Measurements from ENCODE around the gene AUNIP.

Gene AUNIP

GRCh38 chr1:25816112-25816718, 43.0 kb downstream of the AUNIP start:
- DNase-seq = no peak
- Histone ChIP-seq H3K4me3 (ENCODE audit: low read depth, low read length) (no peak overlapping the region), H3K9me3 (ENCODE audit: insufficient read depth, low read depth, low read length) (no peaks in the 10 kb centered on the region), H3K27me3 (ENCODE audit: insufficient read depth, low read length) (no peaks in the 10 kb centered on the region), H2BK5ac (ENCODE audit: low read depth, low read length, poor library complexity) (no peak overlapping the region), H3K4me2 (ENCODE audit: low read length) (no peak overlapping the region), H3K4ac (ENCODE audit: low read depth, low read length) (no peak overlapping the region), H3K27ac (ENCODE audit: low read depth, low read length) (no peak overlapping the region), H3K79me1 (ENCODE audit: low read length) (peaks cover 20% of the 10 kb centered on the region), H3K23ac (ENCODE audit: low read length) (no peak overlapping the region), H2BK12ac (ENCODE audit: low read length) (no peak overlapping the region), H3K4me1 (ENCODE audit: control insufficient read depth in 1 of 2, insufficient read depth in 2 of 2, low read length in 2 of 2) (peaks cover 20 to 21% of the 10 kb centered on the region in 2 experiments), H3K18ac (ENCODE audit: low read length) (no peak overlapping the region), H4K12ac (ENCODE audit: low read depth, low read length) (no peak overlapping the region), H3K36me3 (ENCODE audit: control insufficient read depth in 1 of 2, insufficient read depth in 2 of 2, low read length in 2 of 2) (peaks cover 13 to 19% of the 10 kb centered on the region in 2 experiments), H2AK5ac (ENCODE audit: low read length) (no peak overlapping the region), H2AFZ (ENCODE audit: insufficient read depth, low read length, poor library complexity) (no peak overlapping the region), H3K14ac (ENCODE audit: low read length) (no peak overlapping the region), H3K79me2 (ENCODE audit: control insufficient read depth, insufficient read depth, low read length, poor library complexity) (peaks cover 16% of the 10 kb centered on the region), H4K91ac (ENCODE audit: low read depth, low read length) (no peak overlapping the region), H3K9ac (ENCODE audit: low read length) (no peak overlapping the region), H4K8ac (ENCODE audit: low read depth, low read length) (no peak overlapping the region), H2BK120ac (ENCODE audit: insufficient read depth, low read length, poor library complexity) (no peak overlapping the region)
- WGBS (ENCODE audit: extremely low coverage, insufficient coverage, insufficient read length) = no CpG with 5 or more reads among the region's 15 CpGs

GRCh38 chr1:25815208-25816111, 43.8 kb downstream of the AUNIP start:
- H2AFZ ChIP-seq (ENCODE audit: insufficient read depth, low read length, poor library complexity) = no peak overlapping the region
- no peak overlapping the region for H4K91ac ChIP-seq (ENCODE audit: low read depth, low read length)
- H3K4me3 ChIP-seq (ENCODE audit: low read depth, low read length) = no peak overlapping the region
- H3K27me3 ChIP-seq (ENCODE audit: insufficient read depth, low read length) = no peaks in the 10 kb centered on the region
- H3K23ac ChIP-seq (ENCODE audit: low read length) = no peak overlapping the region
- H3K4me2 ChIP-seq (ENCODE audit: low read length) = no peak overlapping the region
- H3K79me2 ChIP-seq (ENCODE audit: control insufficient read depth, insufficient read depth, low read length, poor library complexity) = peaks cover 10% of the 10 kb centered on the region
- no peak overlapping the region for H3K4ac ChIP-seq (ENCODE audit: low read depth, low read length)
- H4K8ac ChIP-seq (ENCODE audit: low read depth, low read length) = no peak overlapping the region
- DNase-seq = no peak
- H2BK5ac ChIP-seq (ENCODE audit: low read depth, low read length, poor library complexity) = no peak overlapping the region
- H3K14ac ChIP-seq (ENCODE audit: low read length) = no peak overlapping the region
- no CpG with 5 or more reads among the region's 24 CpGs for WGBS (ENCODE audit: extremely low coverage, insufficient coverage, insufficient read length)
- H2BK12ac ChIP-seq (ENCODE audit: low read length) = no peak overlapping the region
- peaks cover 13 to 19% of the 10 kb centered on the region in 2 experiments for H3K36me3 ChIP-seq (ENCODE audit: control insufficient read depth in 1 of 2, insufficient read depth in 2 of 2, low read length in 2 of 2)
- no peak overlapping the region for H2BK120ac ChIP-seq (ENCODE audit: insufficient read depth, low read length, poor library complexity)
- H4K12ac ChIP-seq (ENCODE audit: low read depth, low read length) = no peak overlapping the region
- H3K79me1 ChIP-seq (ENCODE audit: low read length) = peaks cover 16% of the 10 kb centered on the region
- peaks cover 13 to 14% of the 10 kb centered on the region in 2 experiments for H3K4me1 ChIP-seq (ENCODE audit: control insufficient read depth in 1 of 2, insufficient read depth in 2 of 2, low read length in 2 of 2)
- H2AK5ac ChIP-seq (ENCODE audit: low read length) = no peak overlapping the region
- H3K9me3 ChIP-seq (ENCODE audit: insufficient read depth, low read depth, low read length) = no peaks in the 10 kb centered on the region
- H3K18ac ChIP-seq (ENCODE audit: low read length) = no peak overlapping the region
- H3K9ac ChIP-seq (ENCODE audit: low read length) = no peak overlapping the region
- H3K27ac ChIP-seq (ENCODE audit: low read depth, low read length) = no peak overlapping the region

GRCh38 chr1:25814549-25815087, 44.6 kb downstream of the AUNIP start:
- no peak overlapping the region for H3K9ac ChIP-seq (ENCODE audit: low read length)
- peaks cover 3% of the 10 kb centered on the region for H3K79me2 ChIP-seq (ENCODE audit: control insufficient read depth, insufficient read depth, low read length, poor library complexity)
- no peak overlapping the region for H2BK12ac ChIP-seq (ENCODE audit: low read length)
- no peak overlapping the region for H2AK5ac ChIP-seq (ENCODE audit: low read length)
- no peaks in the 10 kb centered on the region for H3K9me3 ChIP-seq (ENCODE audit: insufficient read depth, low read depth, low read length)
- H3K18ac ChIP-seq (ENCODE audit: low read length) = no peak overlapping the region
- peaks cover 9% of the 10 kb centered on the region for H3K79me1 ChIP-seq (ENCODE audit: low read length)
- H3K4me1 ChIP-seq (ENCODE audit: control insufficient read depth in 1 of 2, insufficient read depth in 2 of 2, low read length in 2 of 2) = peaks cover 13 to 14% of the 10 kb centered on the region in 2 experiments
- H2BK5ac ChIP-seq (ENCODE audit: low read depth, low read length, poor library complexity) = no peak overlapping the region
- no peak overlapping the region for H3K4me2 ChIP-seq (ENCODE audit: low read length)
- no peak for DNase-seq
- H4K91ac ChIP-seq (ENCODE audit: low read depth, low read length) = no peak overlapping the region
- H3K4ac ChIP-seq (ENCODE audit: low read depth, low read length) = no peak overlapping the region
- no peaks in the 10 kb centered on the region for H3K27me3 ChIP-seq (ENCODE audit: insufficient read depth, low read length)
- WGBS (ENCODE audit: extremely low coverage, insufficient coverage, insufficient read length) = no CpG with 5 or more reads among the region's 7 CpGs
- no peak overlapping the region for H4K12ac ChIP-seq (ENCODE audit: low read depth, low read length)
- peaks cover 17 to 25% of the 10 kb centered on the region in 2 experiments for H3K36me3 ChIP-seq (ENCODE audit: control insufficient read depth in 1 of 2, insufficient read depth in 2 of 2, low read length in 2 of 2)
- H3K23ac ChIP-seq (ENCODE audit: low read length) = no peak overlapping the region
- no peak overlapping the region for H4K8ac ChIP-seq (ENCODE audit: low read depth, low read length)
- no peak overlapping the region for H2AFZ ChIP-seq (ENCODE audit: insufficient read depth, low read length, poor library complexity)
- H3K14ac ChIP-seq (ENCODE audit: low read length) = no peak overlapping the region
- H3K4me3 ChIP-seq (ENCODE audit: low read depth, low read length) = no peak overlapping the region
- no peak overlapping the region for H3K27ac ChIP-seq (ENCODE audit: low read depth, low read length)
- no peak overlapping the region for H2BK120ac ChIP-seq (ENCODE audit: insufficient read depth, low read length, poor library complexity)

- no peak overlapping the region for H4K91ac ChIP-seq (ENCODE audit: low read depth, low read length)
These were observed 45.4 kb downstream of the AUNIP start for GRCh38 chr1:25813734-25814471.

More at GRCh38 chr1:25813734-25814471, 45.4 kb downstream of the AUNIP start:
- Histone ChIP-seq H2AFZ (ENCODE audit: insufficient read depth, low read length, poor library complexity) (no peak overlapping the region), H3K9ac (ENCODE audit: low read length) (no peak overlapping the region), H3K4ac (ENCODE audit: low read depth, low read length) (no peak overlapping the region), H3K23ac (ENCODE audit: low read length) (no peak overlapping the region), H3K27ac (ENCODE audit: low read depth, low read length) (no peak overlapping the region), H2AK5ac (ENCODE audit: low read length) (no peak overlapping the region), H4K12ac (ENCODE audit: low read depth, low read length) (no peak overlapping the region), H3K4me1 (ENCODE audit: control insufficient read depth in 1 of 2, insufficient read depth in 2 of 2, low read length in 2 of 2) (peaks cover 12 to 13% of the 10 kb centered on the region in 2 experiments), H3K79me2 (ENCODE audit: control insufficient read depth, insufficient read depth, low read length, poor library complexity) (no peaks in the 10 kb centered on the region), H2BK12ac (ENCODE audit: low read length) (no peak overlapping the region), H3K4me3 (ENCODE audit: low read depth, low read length) (no peak overlapping the region), H2BK5ac (ENCODE audit: low read depth, low read length, poor library complexity) (no peak overlapping the region), H3K79me1 (ENCODE audit: low read length) (peaks cover 5% of the 10 kb centered on the region), H4K8ac (ENCODE audit: low read depth, low read length) (no peak overlapping the region), H3K36me3 (ENCODE audit: control insufficient read depth in 1 of 2, insufficient read depth in 2 of 2, low read length in 2 of 2) (peaks cover 24 to 32% of the 10 kb centered on the region in 2 experiments), H2BK120ac (ENCODE audit: insufficient read depth, low read length, poor library complexity) (no peak overlapping the region), H3K9me3 (ENCODE audit: insufficient read depth, low read depth, low read length) (no peaks in the 10 kb centered on the region), H3K18ac (ENCODE audit: low read length) (no peak overlapping the region), H3K27me3 (ENCODE audit: insufficient read depth, low read length) (no peaks in the 10 kb centered on the region), H3K4me2 (ENCODE audit: low read length) (no peak overlapping the region), H3K14ac (ENCODE audit: low read length) (no peak overlapping the region)
- DNase-seq = no peak
- WGBS (ENCODE audit: extremely low coverage, insufficient coverage, insufficient read length) = no CpG with 5 or more reads among the region's 24 CpGs
